Stomach (tissue), 9 donors: ENCODE results near the gene RBM18. TPM values are rescaled to one million over a fixed set of nuclear protein-coding genes. Genes with fewer than 3 reads are reported as not detected.

ENCODE experiments used
- DNase-seq, 2 donors: peaks; one replicate each; pipeline versions ENCODE4 v3.0.0 to v3.0.0-alpha.2; 2013 to 2019
- H3K27ac ChIP-seq, 5 donors: fragments of 200-600 bp in 4 of 5; sonication (generic) in 4 of 5; one replicate each; pipeline ENCODE4 v1.5.1; 2013 to 2019; ENCODE audit warnings: mild to moderate bottlenecking in 1 of 5, moderate library complexity in 1 of 5
- H3K27me3 ChIP-seq, 3 donors: fragments of 200-600 bp; sonication (generic); one replicate each; pipeline ENCODE4 v1.5.1; 2017 to 2019; ENCODE audit warnings: mixed run types in 1 of 3
- H3K36me3 ChIP-seq, 4 donors: fragments of 200-600 bp; sonication (generic); 1 replicate in 3 of 4; 2 replicates in 1 of 4; pipeline ENCODE4 v1.5.1; 2016 to 2019
- H3K4me1 ChIP-seq, 4 donors: fragments of 200-600 bp; sonication (generic); one replicate each; pipeline ENCODE4 v1.5.1; 2016 to 2019
- H3K4me3 ChIP-seq, 4 donors: fragments of 200-600 bp; sonication (generic) in 3 of 4; one replicate each; pipeline ENCODE4 v1.5.1; 2016 to 2019; ENCODE audit warnings: mild to moderate bottlenecking in 1 of 4
- H3K9me3 ChIP-seq, 4 donors: fragments of 200-600 bp; sonication (generic); one replicate each; pipeline ENCODE4 v1.5.1; 2016 to 2019
- CTCF ChIP-seq, 7 experiments: fragments of 450-650 bp in 4 of 7; fragments of 200-600 bp in 3 of 7; sonication (generic) in 3 of 7; IDR thresholded peaks; one replicate each; pipeline ENCODE4 v1.5.1; 2016 to 2019; ENCODE audit warnings: antibody characterized with exemption in 7 of 7, control low read depth in 2 of 7, mild to moderate bottlenecking in 1 of 7
- EP300 ChIP-seq: sonication (generic); formaldehyde crosslinking; IDR thresholded peaks from one replicate; pipeline ENCODE4 v1.6.1; 2017; ENCODE audit warnings: antibody characterized with exemption
- POLR2A ChIP-seq, 4 donors: fragments of 450-650 bp; IDR thresholded peaks; one replicate each; pipeline ENCODE4 v1.6.1; 2016; ENCODE audit warnings: antibody characterized with exemption in 4 of 4, control low read depth in 2 of 4, mild to moderate bottlenecking in 1 of 4, moderate library complexity in 1 of 4
- POLR2AphosphoS5 ChIP-seq, 3 donors: sonication (generic); formaldehyde crosslinking; IDR thresholded peaks; one replicate each; pipeline ENCODE4 v1.6.1; 2016; ENCODE audit warnings: antibody characterized with exemption in 3 of 3
- WGBS, 5 donors: extraction: QIAGEN DNeasy Blood & Tissue Kit in 3 of 5; methylation state at CpG; one replicate each; pipeline versions ENCODE4 v1.1.5 to v1.1.7; 2013 to 2018; 5-methylcytosine and 5-hydroxymethylcytosine counted together
- intact Hi-C: fragments of 100-400 bp; cut with DNase I; formaldehyde crosslinking; loops from one replicate; pipeline ENCODE4 v1.15.1; 2023; ENCODE audit warnings: low total_unique reads
- polyA plus RNA-seq, 3 donors: library from polyadenylated mRNA; stranded (reverse); fragments of 200-250 nt; gene quantifications; one replicate each; pipeline ENCODE4 v1.2.3, GENCODE V29; 2013
- total RNA-seq, 5 donors: library from RNA; depleted of rRNA; stranded (reverse); fragments of >200 nt; gene quantifications; one replicate each; pipeline versions ENCODE4 v1.1.0 to v1.2.3, GENCODE V29; 2014 to 2016
- donor health status: healthy with polysubstance abuse.
- donor health status: Bipolar disorder and iron deficiency.
- donor health status: healthy.

The RBM18 gene
- total and polyA plus RNA-seq, 8 donors: 1.8 to 13.6 (median 6.5) TPM

DNA sequence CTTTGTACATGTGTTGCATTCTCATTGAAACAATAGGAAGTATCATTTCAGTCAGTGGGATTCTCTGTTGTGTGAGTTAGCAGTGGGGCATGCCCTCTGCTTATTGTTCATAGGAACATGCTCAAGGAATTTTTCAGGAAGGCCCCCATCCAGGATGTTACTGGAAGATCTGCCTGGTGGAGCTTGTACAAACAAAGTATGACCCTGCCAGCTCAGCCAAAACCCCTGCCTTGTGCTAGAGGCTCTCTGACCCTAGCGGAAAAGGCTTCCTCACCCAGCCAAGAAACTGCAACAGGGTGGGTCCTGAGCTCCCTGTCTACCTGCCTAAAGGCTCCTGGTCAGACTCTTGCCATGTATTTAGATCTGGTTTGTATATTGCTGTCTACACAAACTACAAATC lies 43.3 kb upstream of the RBM18 start:
- Histone ChIP-seq H3K4me1 (peaks cover 0 to 14% (median 3%) of the 10 kb centered on the region in 4 donors), H3K4me3 (no peak overlapping the region), H3K9me3 (no peaks in the 10 kb centered on the region), H3K27me3 (no peaks in the 10 kb centered on the region), H3K36me3 (peaks cover 9 to 84% (median 70%) of the 10 kb centered on the region in 4 donors), H3K27ac (peak overlapping the region in 1 of 5 donors; percentile 38)
- peak in 1 of 2 donors; percentile 26 for DNase-seq
- intact Hi-C loops: no loop called here
- no peak for TF ChIP-seq POLR2A (IDR thresholded peaks at IDR 0.05)
- TF ChIP-seq CTCF (IDR thresholded peaks at IDR 0.05): no peak
- TF ChIP-seq EP300: no peak
- TF ChIP-seq POLR2AphosphoS5 (IDR thresholded peaks at IDR 0.05): no peak
- whole genome bisulfite sequencing, 5 donors: 76 to 100% (median 93%) methylated on average over 1 of the region's 1 CpG

DNA sequence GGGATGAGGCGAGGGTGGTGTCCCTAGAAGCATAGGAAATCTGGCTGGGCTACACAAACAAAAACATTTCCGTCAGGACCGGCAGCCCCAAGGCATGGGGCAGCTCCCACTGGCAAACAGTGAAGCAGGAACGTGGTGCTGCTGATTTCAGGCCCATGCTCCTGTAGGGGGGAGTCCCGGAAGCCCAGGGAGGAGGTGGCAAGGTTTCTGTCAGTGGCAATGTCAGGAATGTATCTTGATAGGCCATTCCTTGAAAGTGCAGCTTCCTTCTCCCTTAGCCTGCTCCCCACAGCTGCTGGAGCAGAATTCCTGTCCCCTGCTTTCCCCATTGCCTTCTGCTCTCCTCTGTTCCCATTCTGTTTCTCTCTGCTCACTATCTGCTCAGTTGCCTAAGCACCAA lies 42.4 kb upstream of the RBM18 start:
- no peak for TF ChIP-seq CTCF (IDR thresholded peaks at IDR 0.05)
- TF ChIP-seq POLR2AphosphoS5 (IDR thresholded peaks at IDR 0.05): peak in 1 of 3 donors; percentile 27
- intact Hi-C loops: no loop called here
- no peak overlapping the region for H3K4me3 ChIP-seq
- H3K27ac ChIP-seq: peak overlapping the region in 2 of 5 donors; percentile 30 to 38
- H3K27me3 ChIP-seq: no peaks in the 10 kb centered on the region
- peaks cover 9 to 82% (median 70%) of the 10 kb centered on the region in 4 donors for H3K36me3 ChIP-seq
- peak in 1 of 2 donors; percentile 12 for DNase-seq
- H3K9me3 ChIP-seq: no peaks in the 10 kb centered on the region
- peaks cover 0 to 14% (median 3%) of the 10 kb centered on the region in 4 donors for H3K4me1 ChIP-seq
- 75 to 86% (median 83%) methylated on average over 4 to 5 of the region's 5 CpGs for WGBS, 5 donors

GRCh38 chr9:122302237-122303093 lies 37.8 kb upstream of the RBM18 start:
- Histone ChIP-seq H3K27me3 (no peaks in the 10 kb centered on the region), H3K27ac (no peak overlapping the region), H3K4me1 (peaks cover 0 to 14% (median 3%) of the 10 kb centered on the region in 4 donors), H3K9me3 (no peaks in the 10 kb centered on the region), H3K4me3 (no peak overlapping the region), H3K36me3 (peaks cover 9 to 90% (median 79%) of the 10 kb centered on the region in 4 donors)
- DNase-seq: no peak
- intact Hi-C loops: no loop called here
- WGBS, 5 donors: 92 to 98% (median 93%) methylated on average over 5 of the region's 5 CpGs
- TF ChIP-seq POLR2A (IDR thresholded peaks at IDR 0.05) (no peak), POLR2AphosphoS5 (IDR thresholded peaks at IDR 0.05) (no peak), CTCF (IDR thresholded peaks at IDR 0.05) (no peak), EP300 (no peak)

- Histone ChIP-seq H3K4me1 (peaks cover 0 to 15% (median 4%) of the 10 kb centered on the region in 4 donors), H3K27ac (no peak overlapping the region), H3K4me3 (no peak overlapping the region), H3K27me3 (no peaks in the 10 kb centered on the region), H3K9me3 (no peaks in the 10 kb centered on the region), H3K36me3 (peaks cover 0 to 89% (median 88%) of the 10 kb centered on the region in 4 donors)
- TF ChIP-seq POLR2A (IDR thresholded peaks at IDR 0.05): no peak
- TF ChIP-seq EP300: no peak
- TF ChIP-seq POLR2AphosphoS5 (IDR thresholded peaks at IDR 0.05): no peak
- no peak for TF ChIP-seq CTCF (IDR thresholded peaks at IDR 0.05)
- intact Hi-C loops: no loop called here
- WGBS, 5 donors: 92 to 97% (median 96%) methylated on average over 3 of the region's 3 CpGs
- DNase-seq: no peak
Observed at GRCh38 chr9:122297512-122297911, 32.9 kb upstream of the RBM18 start.
